Kidney epithelial cell (primary cell): ENCODE measurements around the gene GIT2. TPM values are rescaled to one million over a fixed set of nuclear protein-coding genes. Genes with fewer than 3 reads are reported as not detected.
"Not testable (repeated sequence)": the region's sequence is repeated elsewhere in the genome, so short reads cannot be mapped to it uniquely, and the experiment has no call there.

Source experiments
- DNase-seq: peaks from one replicate; pipeline ENCODE4 v3.0.0-alpha.2; 2010; ENCODE audit warnings: low read depth
- H3K27me3 ChIP-seq: 2 replicates; pipeline ENCODE4 v1.6.0; 2011; ENCODE audit warnings: low read length; ENCODE audit not compliant: control insufficient read depth, insufficient read depth
- H3K36me3 ChIP-seq: 2 replicates; pipeline ENCODE4 v1.5.1; 2011; ENCODE audit warnings: low read length; ENCODE audit not compliant: control insufficient read depth, insufficient read depth
- H3K4me3 ChIP-seq: 2 replicates; pipeline ENCODE4 v1.5.1; 2011; ENCODE audit warnings: low read depth, mild to moderate bottlenecking, control low read depth, low read length
- CTCF ChIP-seq: IDR thresholded peaks from 2 replicates; pipeline ENCODE4 v1.5.1; 2011; ENCODE audit warnings: mild to moderate bottlenecking, moderate library complexity, low read length, control low read depth, inconsistent platforms; ENCODE audit not compliant: insufficient read depth, poor library complexity, severe bottlenecking
- total RNA-seq: library from RNA; depleted of rRNA; stranded (reverse); fragments of >200 nt; gene quantifications from 2 replicates; pipeline ENCODE4 v1.2.3, GENCODE V29; 2015

The GIT2 gene
- total RNA-seq, 1 donor from 2014 or later, result 20.3 TPM

- peaks cover 2% of the 10 kb centered on the region for H3K36me3 ChIP-seq
- no peak for DNase-seq
- H3K4me3 ChIP-seq, result no peak overlapping the region
- no peak for TF ChIP-seq CTCF
- H3K27me3 ChIP-seq, result no peaks in the 10 kb centered on the region
Measured at GRCh38 chr12:109988903-109989302, 7.3 kb downstream of the GIT2 start.

- Histone ChIP-seq H3K36me3 (peaks cover 2% of the 10 kb centered on the region), H3K4me3 (no peak overlapping the region), H3K27me3 (no peaks in the 10 kb centered on the region)
- TF ChIP-seq CTCF, result no peak
- DNase-seq, result no peak
Measured at GRCh38 chr12:109988274-109988673, 7.9 kb downstream of the GIT2 start.

GRCh38 chr12:109987615-109988014 is 8.6 kb downstream of the GIT2 start:
- no peak for TF ChIP-seq CTCF
- Histone ChIP-seq H3K4me3 (no peak overlapping the region), H3K36me3 (peaks cover 2% of the 10 kb centered on the region), H3K27me3 (no peaks in the 10 kb centered on the region)
- DNase-seq, result no peak

GRCh38 chr12:109986236-109986635 is 9.9 kb downstream of the GIT2 start:
- H3K4me3 ChIP-seq, H3K27me3 ChIP-seq, DNase-seq, H3K36me3 ChIP-seq: not testable (repeated sequence)

GRCh38 chr12:109983432-109984142 is 12.6 kb downstream of the GIT2 start:
- no peak for TF ChIP-seq CTCF
- no peak for DNase-seq
- Histone ChIP-seq H3K4me3 (no peak overlapping the region), H3K27me3 (no peaks in the 10 kb centered on the region), H3K36me3 (no peaks in the 10 kb centered on the region)

- Histone ChIP-seq H3K27me3 (no peaks in the 10 kb centered on the region), H3K4me3 (no peak overlapping the region), H3K36me3 (no peaks in the 10 kb centered on the region)
- DNase-seq, result no peak
- TF ChIP-seq CTCF, result no peak
Measured at GRCh38 chr12:109982210-109982609, 14.0 kb downstream of the GIT2 start.
